Tibial artery (tissue), 4 donors: ENCODE data around the gene DNMT3B.
"Not testable (repeated sequence)": the region's sequence is repeated elsewhere in the genome, so short reads cannot be mapped to it uniquely, and the experiment has no call there.

ENCODE experiments used
- DNase-seq, 2 donors: peaks; one replicate each; pipeline ENCODE4 v3.0.0-alpha.2; 2019
- H3K27ac ChIP-seq, 2 donors: fragments of 200-600 bp; sonication (generic) in 1 of 2; 1 replicate in 1 of 2; 2 replicates in 1 of 2; pipeline ENCODE4 v1.5.1; 2018 to 2019; ENCODE audit warnings: mild to moderate bottlenecking in 1 of 2
- H3K27me3 ChIP-seq, 2 donors: fragments of 200-600 bp; sonication (generic) in 1 of 2; one replicate each; pipeline versions ENCODE4 v1.5.1 to v1.6.0; 2016 to 2019
- H3K36me3 ChIP-seq, 3 donors: fragments of 200-600 bp; sonication (generic) in 2 of 3; one replicate each; pipeline ENCODE4 v1.5.1; 2016 to 2019; ENCODE audit warnings: mild to moderate bottlenecking in 2 of 3
- H3K4me1 ChIP-seq, 4 donors: fragments of 200-600 bp; sonication (generic) in 2 of 4; 1 replicate in 3 of 4; 2 replicates in 1 of 4; pipeline ENCODE4 v1.5.1; 2016 to 2019
- H3K4me3 ChIP-seq, 2 donors: fragments of 200-600 bp; sonication (generic) in 1 of 2; 1 replicate in 1 of 2; 2 replicates in 1 of 2; pipeline ENCODE4 v1.5.1; 2018 to 2019; ENCODE audit warnings: mild to moderate bottlenecking in 2 of 2
- H3K9me3 ChIP-seq, 3 donors: fragments of 200-600 bp; sonication (generic) in 1 of 3; one replicate each; pipeline ENCODE4 v1.5.1; 2016 to 2019
- intact Hi-C: fragments of 100-400 bp; cut with DNase I; formaldehyde crosslinking; loops from one replicate; pipeline ENCODE4 v1.15.0; 2023; ENCODE audit warnings: low total_unique reads
- TF ChIP-seq, protein P1 (sequence below), 2 experiments: fragments of 200-600 bp in 1 of 2; fragments of 450-650 bp in 1 of 2; IDR thresholded peaks; one replicate each; pipeline ENCODE4 v1.5.1; 2017 to 2019; ENCODE audit warnings: antibody characterized with exemption in 2 of 2, mild to moderate bottlenecking in 1 of 2, moderate library complexity in 1 of 2

The DNMT3B gene

DNA sequence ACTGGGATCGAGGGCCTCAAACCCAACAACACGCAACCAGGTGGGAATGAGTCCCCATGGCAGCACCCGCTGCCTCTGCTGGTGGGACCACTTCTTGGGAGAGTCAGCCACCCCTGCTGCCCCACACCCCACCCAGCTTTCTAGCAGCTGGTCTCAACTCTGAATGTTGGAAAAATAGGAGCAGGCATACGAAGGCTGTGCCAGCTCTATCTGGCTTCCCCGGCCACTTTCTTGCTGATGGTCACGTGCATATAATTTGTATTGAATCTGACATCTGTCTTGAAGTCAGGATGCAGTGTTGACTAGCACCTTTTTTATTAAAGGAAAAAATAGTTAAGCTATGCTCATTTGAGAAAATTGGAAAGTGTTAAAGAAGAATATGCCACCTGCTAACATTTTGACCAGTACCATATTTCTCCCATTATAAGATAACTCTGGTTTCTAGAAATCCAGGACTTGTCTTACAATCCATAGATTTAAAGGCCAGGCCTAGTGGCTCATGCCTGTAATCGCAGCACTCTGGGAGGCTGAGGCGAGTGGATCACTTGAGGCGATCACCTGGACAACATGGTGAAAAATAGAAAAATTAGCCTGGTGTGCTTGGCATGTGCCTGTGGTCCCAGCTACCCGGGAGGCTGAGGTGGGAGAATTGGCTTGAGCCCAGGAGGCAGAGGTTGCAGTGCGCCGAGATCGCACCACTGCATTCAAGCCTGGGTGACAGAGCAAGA, 30.7 kb downstream of the DNMT3B start:
- no peak for DNase-seq
- TF ChIP-seq, protein P1, sequence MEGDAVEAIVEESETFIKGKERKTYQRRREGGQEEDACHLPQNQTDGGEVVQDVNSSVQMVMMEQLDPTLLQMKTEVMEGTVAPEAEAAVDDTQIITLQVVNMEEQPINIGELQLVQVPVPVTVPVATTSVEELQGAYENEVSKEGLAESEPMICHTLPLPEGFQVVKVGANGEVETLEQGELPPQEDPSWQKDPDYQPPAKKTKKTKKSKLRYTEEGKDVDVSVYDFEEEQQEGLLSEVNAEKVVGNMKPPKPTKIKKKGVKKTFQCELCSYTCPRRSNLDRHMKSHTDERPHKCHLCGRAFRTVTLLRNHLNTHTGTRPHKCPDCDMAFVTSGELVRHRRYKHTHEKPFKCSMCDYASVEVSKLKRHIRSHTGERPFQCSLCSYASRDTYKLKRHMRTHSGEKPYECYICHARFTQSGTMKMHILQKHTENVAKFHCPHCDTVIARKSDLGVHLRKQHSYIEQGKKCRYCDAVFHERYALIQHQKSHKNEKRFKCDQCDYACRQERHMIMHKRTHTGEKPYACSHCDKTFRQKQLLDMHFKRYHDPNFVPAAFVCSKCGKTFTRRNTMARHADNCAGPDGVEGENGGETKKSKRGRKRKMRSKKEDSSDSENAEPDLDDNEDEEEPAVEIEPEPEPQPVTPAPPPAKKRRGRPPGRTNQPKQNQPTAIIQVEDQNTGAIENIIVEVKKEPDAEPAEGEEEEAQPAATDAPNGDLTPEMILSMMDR (IDR thresholded peaks at IDR 0.05), result no peak
- intact Hi-C loops, result loop anchor here (10.0 kb wide), 1 partner anchor 512 kb away; no protein-coding TSS in a partner anchor
- Histone ChIP-seq H3K4me3 (no peak overlapping the region), H3K36me3 (peaks cover 0 to 8% (median 0%) of the 10 kb centered on the region in 3 donors), H3K9me3 (no peaks in the 10 kb centered on the region), H3K4me1 (no peaks in the 10 kb centered on the region), H3K27ac (no peak overlapping the region), H3K27me3 (no peaks in the 10 kb centered on the region)

DNA sequence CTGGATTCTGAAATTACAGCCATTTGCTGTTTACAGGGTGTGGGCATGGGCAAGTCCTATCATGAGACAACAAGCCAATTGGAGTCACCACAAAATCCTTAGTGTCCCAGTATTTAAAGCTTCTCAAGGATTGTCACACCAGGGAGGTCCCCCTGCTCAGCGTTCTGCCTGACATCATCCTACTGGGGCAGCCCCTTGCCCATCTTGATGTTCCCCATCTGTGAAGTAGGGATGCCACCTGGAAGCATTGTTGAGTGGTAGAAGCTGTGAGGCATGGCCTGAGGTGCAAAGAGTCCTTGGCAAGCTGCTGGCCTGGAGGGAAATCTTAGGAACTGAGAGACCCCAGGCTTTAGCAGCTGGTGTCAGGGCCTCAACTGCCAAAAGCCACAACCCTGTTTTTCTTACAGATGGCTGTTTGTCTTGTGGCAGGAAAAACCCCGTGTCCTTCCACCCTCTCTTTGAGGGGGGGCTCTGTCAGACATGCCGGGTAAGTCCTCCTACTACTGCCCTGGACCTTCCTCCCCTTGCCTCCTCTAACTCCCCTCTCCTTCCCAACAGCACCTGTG, 34.3 kb downstream of the DNMT3B start:
- TF ChIP-seq, protein P1 (IDR thresholded peaks at IDR 0.05), result no peak
- intact Hi-C loops, result loop anchor here (10.0 kb wide), 1 partner anchor 508 kb away; no protein-coding TSS in a partner anchor
- no peaks in the 10 kb centered on the region for H3K9me3 ChIP-seq
- no peak for DNase-seq
- peaks cover 0 to 23% (median 7%) of the 10 kb centered on the region in 3 donors for H3K36me3 ChIP-seq
- H3K27me3 ChIP-seq, result no peaks in the 10 kb centered on the region
- H3K4me3 ChIP-seq, result no peak overlapping the region
- H3K4me1 ChIP-seq, result no peaks in the 10 kb centered on the region
- no peak overlapping the region for H3K27ac ChIP-seq

DNA sequence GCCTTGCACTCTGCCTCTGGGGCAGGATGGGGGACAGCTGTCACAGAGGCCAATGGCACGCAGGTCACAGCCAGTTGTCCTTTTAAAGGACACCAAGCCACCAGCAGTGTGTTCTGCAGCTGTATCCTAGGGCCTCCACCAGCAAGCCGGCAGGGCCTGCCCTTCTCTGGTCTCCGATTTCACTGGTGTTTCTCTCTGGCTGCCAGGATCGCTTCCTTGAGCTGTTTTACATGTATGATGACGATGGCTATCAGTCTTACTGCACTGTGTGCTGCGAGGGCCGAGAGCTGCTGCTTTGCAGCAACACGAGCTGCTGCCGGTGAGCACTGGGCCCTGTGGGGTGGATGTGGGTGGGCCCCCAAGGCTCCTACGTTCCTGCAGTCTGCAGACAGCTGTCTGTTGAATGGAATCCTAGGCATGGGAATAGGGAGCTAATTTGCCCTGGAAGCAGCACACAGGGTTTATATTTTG, 34.8 kb downstream of the DNMT3B start:
- H3K27ac ChIP-seq, result no peak overlapping the region
- peaks cover 0 to 27% (median 7%) of the 10 kb centered on the region in 3 donors for H3K36me3 ChIP-seq
- intact Hi-C loops, result loop anchor here (10.0 kb wide), 1 partner anchor 508 kb away; no protein-coding TSS in a partner anchor
- H3K4me3 ChIP-seq, result no peak overlapping the region
- TF ChIP-seq, protein P1 (IDR thresholded peaks at IDR 0.05), result no peak
- H3K4me1 ChIP-seq, result no peaks in the 10 kb centered on the region
- H3K9me3 ChIP-seq, result no peaks in the 10 kb centered on the region
- no peak for DNase-seq
- no peaks in the 10 kb centered on the region for H3K27me3 ChIP-seq

DNA sequence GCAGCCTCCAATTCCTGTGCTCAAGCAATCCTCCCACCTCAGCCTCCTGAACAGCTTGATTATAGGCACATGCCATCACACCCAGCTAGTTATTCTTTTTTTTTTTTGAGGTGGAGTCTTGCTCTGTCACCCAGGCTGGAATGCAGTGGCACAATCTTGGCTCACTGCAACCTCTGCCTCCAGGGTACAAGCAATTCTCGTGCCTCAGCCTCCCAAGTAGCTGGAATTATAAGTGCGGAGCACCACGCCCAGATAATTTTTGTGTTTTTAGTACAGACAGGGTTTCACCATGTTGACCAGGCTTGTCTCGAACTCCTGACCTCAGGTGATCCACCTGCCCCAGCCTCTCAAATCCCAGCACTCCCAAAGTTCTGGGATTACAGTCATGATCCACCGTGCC, 35.4 kb downstream of the DNMT3B start:
- not testable (repeated sequence) for H3K9me3 ChIP-seq, H3K27me3 ChIP-seq, H3K4me3 ChIP-seq, H3K27ac ChIP-seq, H3K4me1 ChIP-seq, DNase-seq
- intact Hi-C loops, result loop anchor here (10.0 kb wide), 1 partner anchor 507 kb away; no protein-coding TSS in a partner anchor
- H3K36me3 ChIP-seq, result peaks cover 2 to 30% (median 12%) of the 10 kb centered on the region in 3 donors

DNA sequence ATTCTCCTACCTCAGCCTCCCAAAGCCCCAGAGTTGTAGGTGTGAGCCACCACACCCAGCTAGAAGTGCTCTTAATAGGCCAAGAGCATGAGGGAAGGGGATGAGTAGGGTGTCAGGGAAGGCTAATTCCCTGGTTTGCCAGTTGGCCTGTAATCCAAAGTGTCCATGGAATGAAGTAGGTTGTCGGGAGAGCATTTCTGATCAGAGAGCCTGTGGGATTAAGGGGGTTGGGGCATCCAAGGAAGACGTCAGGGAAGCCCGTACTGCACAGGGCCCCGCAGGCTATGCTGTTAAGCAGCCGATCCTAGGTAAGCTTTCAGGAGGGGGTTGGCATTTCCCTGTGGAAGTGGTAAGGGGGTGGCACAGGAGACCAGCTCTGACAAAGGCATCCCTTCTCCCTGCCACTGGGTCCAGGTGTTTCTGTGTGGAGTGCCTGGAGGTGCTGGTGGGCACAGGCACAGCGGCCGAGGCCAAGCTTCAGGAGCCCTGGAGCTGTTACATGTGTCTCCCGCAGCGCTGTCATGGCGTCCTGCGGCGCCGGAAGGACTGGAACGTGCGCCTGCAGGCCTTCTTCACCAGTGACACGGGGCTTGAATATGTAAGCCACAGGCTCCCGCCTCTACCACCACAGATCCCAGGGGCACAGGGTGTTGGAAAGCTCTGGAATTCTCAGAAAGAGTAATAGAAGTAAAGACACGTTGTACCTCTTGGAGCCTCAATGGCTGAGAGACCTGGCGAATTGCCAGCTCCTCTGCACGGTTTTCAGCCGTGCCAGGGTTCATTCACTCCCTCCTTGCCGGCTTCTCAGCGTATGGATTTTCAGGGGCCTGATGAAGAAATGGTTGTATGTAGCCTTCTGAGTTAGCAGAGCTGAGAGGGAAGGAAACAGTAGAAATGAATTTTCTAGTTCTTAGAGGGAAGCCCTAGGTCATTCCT, 36.1 kb downstream of the DNMT3B start:
- TF ChIP-seq, protein P1 (IDR thresholded peaks at IDR 0.05), result no peak
- H3K27me3 ChIP-seq, result no peaks in the 10 kb centered on the region
- H3K4me1 ChIP-seq, result no peaks in the 10 kb centered on the region
- H3K4me3 ChIP-seq, result no peak overlapping the region
- H3K27ac ChIP-seq, result no peak overlapping the region
- H3K36me3 ChIP-seq, result peaks cover 5 to 34% (median 13%) of the 10 kb centered on the region in 3 donors
- H3K9me3 ChIP-seq, result no peaks in the 10 kb centered on the region
- intact Hi-C loops, result loop anchor here (10.0 kb wide), 1 partner anchor 506 kb away; no protein-coding TSS in a partner anchor
- no peak for DNase-seq
